Stomach smooth muscle (tissue), 2 donors: ENCODE measurements around the gene SLC34A3.
A peak's percentile ranks its signal among the peaks of the same experiment; 100 is the strongest.

Source experiments
- H3K27ac ChIP-seq: one replicate; pipeline ENCODE4 v1.7.0; 2013; ENCODE audit warnings: mild to moderate bottlenecking, low read length, inconsistent platforms
- H3K27me3 ChIP-seq, 2 donors: one replicate each; pipeline ENCODE4 v1.7.0; 2013; ENCODE audit warnings: low read length in 2 of 2; ENCODE audit not compliant: insufficient read depth in 2 of 2, control insufficient read depth in 1 of 2
- H3K36me3 ChIP-seq, 2 donors: one replicate each; pipeline ENCODE4 v1.7.0; 2013; ENCODE audit warnings: low read length in 2 of 2; ENCODE audit not compliant: control insufficient read depth in 2 of 2, insufficient read depth in 2 of 2
- H3K4me1 ChIP-seq: one replicate; pipeline ENCODE4 v1.7.0; 2013; ENCODE audit warnings: low read length; ENCODE audit not compliant: control insufficient read depth, insufficient read depth
- H3K4me3 ChIP-seq, 2 donors: one replicate each; pipeline ENCODE4 v1.7.0; 2013; ENCODE audit warnings: low read length in 2 of 2
- H3K9ac ChIP-seq, 2 donors: one replicate each; pipeline ENCODE4 v1.7.0; 2013; ENCODE audit warnings: low read length in 2 of 2, mild to moderate bottlenecking in 1 of 2
- H3K9me3 ChIP-seq, 2 donors: one replicate each; pipeline ENCODE4 v1.7.0; 2013; ENCODE audit warnings: low read length in 2 of 2; ENCODE audit not compliant: control insufficient read depth in 2 of 2
- donor health status: healthy.
- donor health status: Pancreatic carcinoma.

SLC34A3 gene

DNA sequence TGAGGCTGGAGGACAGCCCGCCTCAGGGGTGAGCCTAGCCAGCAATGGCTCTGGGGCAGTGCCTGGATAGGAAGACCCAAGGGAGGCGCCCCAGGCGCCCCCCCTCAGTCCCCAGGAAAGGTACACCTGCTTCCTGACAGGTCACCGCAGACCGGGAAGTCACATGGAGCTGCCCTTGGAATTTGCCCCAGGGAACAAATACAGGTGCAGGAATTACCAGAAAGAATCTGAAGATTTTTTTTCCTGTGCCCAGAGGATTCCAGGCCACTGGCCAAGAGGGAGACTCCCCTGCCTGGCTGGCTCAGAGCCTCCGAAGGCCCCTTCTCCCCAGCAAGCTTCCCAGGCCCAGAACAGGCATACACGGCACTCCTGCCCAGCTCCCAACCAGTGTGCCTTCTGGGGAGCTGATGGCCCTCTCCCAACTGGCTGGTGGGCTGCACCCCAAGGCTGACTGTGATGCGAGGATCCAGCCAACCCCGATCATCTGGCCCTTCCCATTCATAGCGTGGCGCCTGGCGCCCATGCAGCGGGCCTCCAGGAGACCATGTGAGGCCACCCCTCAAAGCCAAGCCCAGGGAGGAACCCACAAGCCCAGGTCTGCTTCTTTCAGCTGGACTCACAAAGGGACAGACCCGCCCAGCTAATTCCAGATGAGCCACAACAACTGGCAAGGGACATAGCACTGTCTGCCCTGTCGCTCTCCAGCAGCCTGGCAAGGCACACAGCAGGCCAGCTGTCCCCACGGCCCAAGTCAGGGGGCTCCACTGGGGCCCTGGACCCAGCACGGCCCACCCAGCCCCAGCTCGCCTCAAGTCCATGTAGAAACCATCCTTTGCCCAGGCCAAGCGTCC lies 32.4 kb upstream of the SLC34A3 start:
- Histone ChIP-seq H3K27ac (no peak overlapping the region), H3K4me1 (peaks cover 38% of the 10 kb centered on the region), H3K4me3 (peak overlapping the region in 1 of 2 donors; percentile 60), H3K9me3 (no peaks in the 10 kb centered on the region), H3K27me3 (no peaks in the 10 kb centered on the region), H3K36me3 (no peaks in the 10 kb centered on the region), H3K9ac (peak overlapping the region in 1 of 2 donors; percentile 51)

DNA sequence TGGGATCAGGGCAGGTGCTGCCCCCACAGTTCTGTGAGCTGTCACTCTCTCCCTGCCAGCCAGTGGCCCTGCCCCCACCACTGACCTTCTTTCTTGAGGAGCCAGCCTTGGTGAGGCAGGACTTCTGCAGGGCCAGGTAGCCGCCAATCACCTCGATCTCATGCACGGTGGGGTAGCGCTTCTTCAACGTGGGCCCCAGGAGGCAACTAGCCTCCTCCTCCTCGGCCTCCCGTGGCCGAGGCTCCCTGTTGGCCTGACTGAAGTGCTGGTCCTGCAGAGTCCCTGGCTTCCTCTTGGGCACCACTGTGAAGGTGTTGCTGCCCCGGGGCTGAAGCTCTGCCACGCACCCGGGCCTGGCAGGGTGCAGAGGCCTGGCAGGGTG lies 31.8 kb upstream of the SLC34A3 start:
- no peak overlapping the region for H3K27ac ChIP-seq
- peak overlapping the region in 1 of 2 donors; percentile 51 for H3K9ac ChIP-seq
- H3K9me3 ChIP-seq = no peaks in the 10 kb centered on the region
- H3K36me3 ChIP-seq = no peaks in the 10 kb centered on the region
- no peaks in the 10 kb centered on the region for H3K27me3 ChIP-seq
- H3K4me3 ChIP-seq = peak overlapping the region in 1 of 2 donors; percentile 60
- peaks cover 44% of the 10 kb centered on the region for H3K4me1 ChIP-seq

DNA sequence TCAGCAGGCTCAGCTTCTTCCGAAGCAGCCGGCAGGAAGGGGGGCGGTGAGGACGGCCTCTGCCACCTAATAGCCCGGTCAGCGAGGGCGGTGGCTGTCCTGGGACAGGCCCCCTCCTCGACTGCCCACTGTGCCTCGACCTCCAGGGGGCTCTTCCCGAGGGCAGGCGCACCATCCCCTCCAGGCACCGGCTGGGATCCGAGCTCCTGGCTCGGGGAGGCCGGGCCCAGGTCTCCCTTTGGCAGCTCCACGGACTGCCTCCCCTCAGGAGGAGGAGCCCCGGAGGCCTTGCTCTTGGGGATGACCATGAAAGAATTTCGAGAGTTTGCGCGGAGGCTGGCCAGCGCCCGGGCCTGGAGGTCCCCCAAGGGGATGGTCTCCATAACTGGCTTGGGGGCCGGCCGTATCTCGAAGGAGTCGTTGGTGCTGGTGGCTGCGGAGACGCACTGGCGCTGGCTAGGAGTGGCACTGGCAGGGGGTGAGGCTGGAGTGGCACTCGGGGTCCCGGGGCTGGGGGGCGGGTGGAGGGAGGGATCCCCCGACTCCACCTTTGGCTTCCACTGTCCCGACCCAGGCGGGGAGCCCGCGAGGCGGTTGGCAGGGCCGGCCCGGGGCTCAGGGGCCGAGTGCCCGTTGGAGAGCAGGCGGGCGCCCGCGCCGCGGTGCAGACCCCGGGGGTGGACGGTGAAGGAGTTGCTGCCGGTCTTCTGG lies 31.1 kb upstream of the SLC34A3 start:
- H3K27me3 ChIP-seq = no peaks in the 10 kb centered on the region
- no peak overlapping the region for H3K27ac ChIP-seq
- H3K4me1 ChIP-seq = peaks cover 50% of the 10 kb centered on the region

DNA sequence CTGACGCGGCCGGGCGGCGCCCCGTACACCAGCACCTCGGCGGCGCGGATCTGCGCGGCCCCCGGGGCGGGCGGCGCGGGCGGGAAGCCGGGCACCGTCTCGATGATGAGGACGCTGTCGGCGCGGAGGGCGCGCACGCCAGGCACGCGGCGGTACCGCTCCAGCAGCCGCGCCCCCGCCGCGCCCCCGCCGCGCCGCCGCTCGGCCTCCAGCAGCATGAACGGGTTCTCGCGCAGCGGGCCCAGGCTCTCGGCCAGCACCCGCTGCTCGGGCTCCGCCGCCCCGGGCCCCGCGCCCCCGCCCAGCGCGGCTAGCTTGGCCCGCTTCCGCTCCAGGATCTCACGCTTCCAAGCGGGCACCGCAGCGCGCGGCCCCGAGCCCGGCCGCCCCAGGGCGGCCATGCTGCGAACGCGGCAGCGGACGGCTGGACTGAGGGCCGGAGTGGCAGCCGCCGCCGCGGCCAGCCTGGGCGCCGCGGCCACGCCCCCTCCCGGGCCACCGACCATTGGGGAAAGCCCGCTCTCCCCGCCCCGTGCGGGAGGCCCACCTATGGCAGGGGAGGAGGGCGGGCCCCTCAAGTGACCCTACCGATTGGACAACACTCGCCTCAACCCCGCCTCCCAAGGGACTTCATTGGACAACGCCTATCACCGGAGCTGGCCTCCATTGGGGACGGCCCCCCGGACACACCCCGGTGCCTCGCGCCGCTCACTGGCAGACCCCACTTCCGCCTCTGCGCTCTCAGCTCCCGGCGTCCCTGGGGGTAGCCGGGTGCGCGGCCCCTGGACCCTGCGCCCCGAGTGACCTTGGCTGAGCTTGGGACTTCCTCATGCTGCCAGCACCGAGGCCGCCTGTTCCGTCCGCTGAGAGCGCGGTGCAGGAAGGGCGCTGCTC lies 30.1 kb upstream of the SLC34A3 start, which contains the start of gene TPRN:
TSS of gene TPRN (minus strand) at position 431 of the 894 bp plus-strand sequence. CDS start at position 401, 30 bp downstream.
- peaks cover 55% of the 10 kb centered on the region for H3K4me1 ChIP-seq
- H3K36me3 ChIP-seq = no peaks in the 10 kb centered on the region
- H3K9ac ChIP-seq = peak within 1 kb of the TSS; percentile 50 to 62
- H3K9me3 ChIP-seq = no peaks in the 10 kb centered on the region
- H3K4me3 ChIP-seq = peak within 1 kb of the TSS; percentile 59 to 80
- peak within 1 kb of the TSS; percentile 53 for H3K27ac ChIP-seq
- H3K27me3 ChIP-seq = no peaks in the 10 kb centered on the region

More for the DNA sequence above, 31.1 kb upstream of the SLC34A3 start:
- no peaks in the 10 kb centered on the region for H3K36me3 ChIP-seq
- H3K9ac ChIP-seq = peak overlapping the region in 1 of 2 donors; percentile 13
- H3K9me3 ChIP-seq = no peaks in the 10 kb centered on the region
- peak overlapping the region in 1 of 2 donors; percentile 60 for H3K4me3 ChIP-seq

DNA sequence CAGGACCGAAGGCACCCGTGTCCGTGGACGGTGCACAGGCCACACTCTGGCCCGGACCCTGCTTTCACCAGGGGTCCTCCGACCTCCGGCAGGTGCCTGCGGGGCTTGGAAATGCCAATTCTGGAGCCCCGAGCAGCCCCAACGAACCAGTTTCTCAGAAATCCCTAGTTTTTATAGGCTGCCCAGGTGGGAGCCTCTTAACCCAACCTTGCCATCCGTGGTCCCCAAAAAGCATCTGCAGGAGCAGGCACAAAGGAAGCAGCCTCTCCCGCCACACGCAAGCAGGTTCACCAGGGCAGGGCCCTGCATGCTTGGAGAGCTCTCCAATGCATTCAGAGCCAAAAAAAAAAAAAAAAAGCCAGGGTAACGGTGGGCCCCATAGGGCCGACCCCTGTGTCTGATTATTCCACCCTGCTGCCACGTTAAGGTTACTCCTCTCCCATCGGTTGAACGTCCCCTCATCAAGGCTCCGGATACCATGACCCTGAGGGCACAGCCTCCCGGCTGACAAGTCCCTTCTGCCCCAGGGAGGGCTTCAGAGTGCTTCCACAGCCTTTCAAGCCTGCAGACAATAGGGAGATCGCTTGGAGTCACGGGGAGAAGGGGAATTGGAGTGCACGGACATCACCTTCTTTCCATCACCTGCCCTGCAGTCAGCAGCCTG lies 29.4 kb upstream of the SLC34A3 start:
- no peaks in the 10 kb centered on the region for H3K9me3 ChIP-seq
- H3K27ac ChIP-seq = peak overlapping the region; percentile 53
- peak overlapping the region; percentile 50 to 62 for H3K9ac ChIP-seq
- H3K27me3 ChIP-seq = no peaks in the 10 kb centered on the region
- peak overlapping the region; percentile 59 to 80 for H3K4me3 ChIP-seq
- H3K36me3 ChIP-seq = no peaks in the 10 kb centered on the region
- peaks cover 60% of the 10 kb centered on the region for H3K4me1 ChIP-seq

DNA sequence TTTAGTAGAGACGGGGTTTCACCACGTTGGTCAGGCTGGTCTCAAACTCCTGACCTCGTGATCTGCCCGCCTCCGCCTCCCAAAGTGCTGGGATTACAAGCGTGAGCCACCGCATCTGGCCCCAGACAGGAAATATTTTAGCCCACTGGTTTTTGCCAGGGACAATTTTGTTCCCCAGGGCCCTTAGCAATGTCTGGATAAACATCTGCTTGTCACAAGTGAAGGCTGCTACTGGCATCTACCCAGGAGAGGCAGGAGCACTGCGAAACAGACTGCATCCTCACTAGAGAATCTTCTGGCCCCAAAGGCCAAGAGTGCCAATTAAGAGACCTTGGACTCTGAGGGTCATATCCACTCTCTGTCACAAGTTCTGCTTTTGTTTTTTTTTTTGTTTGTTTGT lies 27.7 kb upstream of the SLC34A3 start:
- peaks cover 58% of the 10 kb centered on the region for H3K4me1 ChIP-seq
- H3K4me3 ChIP-seq = no peak overlapping the region
- no peaks in the 10 kb centered on the region for H3K9me3 ChIP-seq
- H3K27me3 ChIP-seq = no peaks in the 10 kb centered on the region
- H3K9ac ChIP-seq = no peak overlapping the region
- H3K27ac ChIP-seq = no peak overlapping the region
- no peaks in the 10 kb centered on the region for H3K36me3 ChIP-seq

DNA sequence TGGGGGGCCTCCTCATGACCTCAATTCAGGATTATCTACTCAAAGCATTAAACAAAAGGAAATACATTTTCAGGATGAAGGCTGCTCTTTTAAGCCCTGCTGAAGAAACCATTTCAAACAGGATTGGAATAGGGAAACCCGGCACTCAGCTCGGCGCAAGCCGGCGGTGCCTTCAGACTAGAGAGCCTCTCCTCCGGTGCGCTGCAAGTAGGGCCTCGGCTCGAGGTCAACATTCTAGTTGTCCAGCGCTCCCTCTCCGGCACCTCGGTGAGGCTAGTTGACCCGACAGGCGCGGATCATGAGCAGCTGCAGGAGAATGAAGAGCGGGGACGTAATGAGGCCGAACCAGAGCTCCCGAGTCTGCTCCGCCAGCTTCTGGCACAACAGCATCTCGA lies 26.0 kb upstream of the SLC34A3 start:
- no peaks in the 10 kb centered on the region for H3K9me3 ChIP-seq
- H3K36me3 ChIP-seq = no peaks in the 10 kb centered on the region
- peak overlapping the region; percentile 80 to 94 for H3K9ac ChIP-seq
- H3K4me3 ChIP-seq = peak overlapping the region; percentile 95 to 99
- peaks cover 42% of the 10 kb centered on the region for H3K4me1 ChIP-seq
- H3K27ac ChIP-seq = peak overlapping the region; percentile 70
- H3K27me3 ChIP-seq = no peaks in the 10 kb centered on the region

DNA sequence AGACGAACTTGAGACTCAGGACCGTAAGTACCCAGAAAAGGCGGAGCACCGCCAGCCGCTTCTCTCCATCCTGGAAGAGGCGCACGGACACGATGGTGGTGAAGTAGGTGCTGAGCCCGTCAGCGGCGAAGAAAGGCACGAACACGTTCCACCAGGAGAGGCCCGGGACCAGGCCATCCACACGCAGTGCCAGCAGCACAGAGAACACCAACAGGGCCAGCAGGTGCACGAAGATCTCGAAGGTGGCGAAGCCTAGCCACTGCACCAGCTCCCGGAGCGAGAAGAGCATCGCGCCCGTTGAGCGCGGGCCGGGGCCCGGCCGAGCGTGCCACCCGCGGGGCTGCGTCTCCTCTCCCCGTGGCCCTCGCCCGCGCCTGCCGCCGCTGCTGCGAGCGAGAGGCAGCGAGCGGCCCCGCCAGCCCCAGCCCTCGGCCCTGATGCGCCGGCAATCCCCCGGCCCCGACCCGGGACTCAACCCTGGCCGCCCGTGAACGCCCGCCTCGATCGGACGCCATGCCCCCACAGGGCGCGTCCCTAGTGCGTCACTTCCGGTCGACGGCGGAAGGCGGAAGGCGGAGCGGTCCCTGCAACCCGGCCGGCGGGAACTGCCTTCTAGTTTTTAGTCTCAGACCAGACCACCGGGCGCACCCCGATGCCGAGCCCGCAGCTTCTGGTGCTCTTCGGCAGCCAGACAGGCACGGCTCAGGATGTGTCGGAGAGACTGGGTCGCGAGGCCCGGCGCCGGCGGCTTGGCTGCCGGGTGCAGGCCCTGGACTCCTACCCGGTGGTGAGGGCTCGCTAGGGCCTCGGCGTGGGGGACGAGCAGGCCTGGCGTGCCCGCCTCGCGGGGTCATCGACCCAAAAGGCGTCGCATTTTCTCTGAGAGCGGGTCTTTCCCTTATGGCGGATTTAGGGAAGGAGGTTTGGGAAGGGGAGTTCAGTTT lies 25.3 kb upstream of the SLC34A3 start, which contains the start of the genes NDOR1 and TMEM203:
TSS of gene NDOR1 (plus strand) at position 575 of the 944 bp plus-strand sequence. CDS start at position 653, 78 bp downstream.
TSS of gene TMEM203 (minus strand) at position 523 of the 944 bp plus-strand sequence. CDS start at position 289, 234 bp downstream.
- Histone ChIP-seq H3K4me3 (peak within 1 kb of the TSS; percentile 95 to 99), H3K9ac (peak within 1 kb of the TSS; percentile 80 to 94), H3K27me3 (no peaks in the 10 kb centered on the region), H3K27ac (peak within 1 kb of the TSS; percentile 70), H3K9me3 (no peaks in the 10 kb centered on the region), H3K4me1 (peaks cover 41% of the 10 kb centered on the region), H3K36me3 (no peaks in the 10 kb centered on the region)

DNA sequence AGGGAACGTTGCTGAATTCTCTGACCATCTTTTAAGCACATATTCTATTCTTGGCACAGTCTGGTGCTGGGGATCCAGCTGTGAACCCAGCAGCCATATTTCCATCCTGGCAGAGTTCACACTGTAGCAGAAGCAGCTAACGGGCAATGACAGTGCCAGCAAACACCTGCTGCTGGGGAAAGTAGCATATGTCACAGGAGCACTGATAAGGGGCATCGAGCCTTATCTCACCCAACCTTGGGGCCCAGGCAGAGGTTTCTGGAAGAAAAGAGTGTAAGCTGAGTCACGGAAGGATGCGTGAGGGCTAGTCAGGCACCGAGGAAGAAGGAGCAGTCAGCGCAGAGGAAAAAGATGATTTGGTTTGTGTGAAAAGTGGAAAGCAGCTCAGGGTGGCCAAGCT lies 24.1 kb upstream of the SLC34A3 start:
- Histone ChIP-seq H3K9me3 (no peaks in the 10 kb centered on the region), H3K27ac (no peak overlapping the region), H3K9ac (peak overlapping the region in 1 of 2 donors; percentile 2), H3K36me3 (no peaks in the 10 kb centered on the region), H3K4me3 (peak overlapping the region in 1 of 2 donors; percentile 99), H3K4me1 (peaks cover 33% of the 10 kb centered on the region), H3K27me3 (no peaks in the 10 kb centered on the region)
